Measurements from ENCODE around the gene BCAS1.
"Not testable (repeated sequence)": the region's sequence is repeated elsewhere in the genome, so short reads cannot be mapped to it uniquely, and the experiment has no call there.

The BCAS1 gene

GRCh38 chr20:53975761-53976160 lies 94.6 kb downstream of the BCAS1 start:
- Histone ChIP-seq H3K4me2 (ENCODE audit: low read length) (no peak overlapping the region), H3K27me3 (ENCODE audit: control insufficient read depth, insufficient read depth, low read length) (no peaks in the 10 kb centered on the region), H3K27ac (no peak overlapping the region), H3K36me3 (ENCODE audit: control insufficient read depth, insufficient read depth, low read length) (no peaks in the 10 kb centered on the region), H3K79me2 (no peaks in the 10 kb centered on the region), H3K9ac (no peak overlapping the region), H3K4me3 (ENCODE audit: low read depth, low read length) (no peak overlapping the region), H2AFZ (no peak overlapping the region), H3K4me1 (no peaks in the 10 kb centered on the region), H3K9me3 (ENCODE audit: control insufficient read depth, low read length) (no peaks in the 10 kb centered on the region)
- TF ChIP-seq CTCF (IDR thresholded peaks at IDR 0.05), result no peak

- H3K79me2 ChIP-seq, result no peaks in the 10 kb centered on the region
Observed at GRCh38 chr20:53974785-53975555, 95.4 kb downstream of the BCAS1 start.

GRCh38 chr20:53973882-53974281 lies 96.5 kb downstream of the BCAS1 start:
- not testable (repeated sequence) for H3K79me2 ChIP-seq; H3K36me3 ChIP-seq (ENCODE audit: control insufficient read depth, insufficient read depth, low read length); H3K27ac ChIP-seq; H3K9ac ChIP-seq; H2AFZ ChIP-seq; H3K27me3 ChIP-seq (ENCODE audit: control insufficient read depth, insufficient read depth, low read length); H3K4me2 ChIP-seq (ENCODE audit: low read length); H3K4me3 ChIP-seq (ENCODE audit: low read depth, low read length); H3K9me3 ChIP-seq (ENCODE audit: control insufficient read depth, low read length); H3K4me1 ChIP-seq

More at GRCh38 chr20:53974785-53975555, 95.4 kb downstream of the BCAS1 start:
- Histone ChIP-seq H3K9me3 (ENCODE audit: control insufficient read depth, low read length) (no peaks in the 10 kb centered on the region), H3K4me2 (ENCODE audit: low read length) (no peak overlapping the region), H2AFZ (no peak overlapping the region), H3K27me3 (ENCODE audit: control insufficient read depth, insufficient read depth, low read length) (no peaks in the 10 kb centered on the region), H3K4me3 (ENCODE audit: low read depth, low read length) (no peak overlapping the region), H3K36me3 (ENCODE audit: control insufficient read depth, insufficient read depth, low read length) (no peaks in the 10 kb centered on the region), H3K4me1 (no peaks in the 10 kb centered on the region), H3K27ac (no peak overlapping the region), H3K9ac (no peak overlapping the region)
- no peak for TF ChIP-seq CTCF (IDR thresholded peaks at IDR 0.05)

GRCh38 chr20:53972179-53972578 lies 98.2 kb downstream of the BCAS1 start:
- no peaks in the 10 kb centered on the region for H3K9me3 ChIP-seq (ENCODE audit: control insufficient read depth, low read length)
- no peaks in the 10 kb centered on the region for H3K27me3 ChIP-seq (ENCODE audit: control insufficient read depth, insufficient read depth, low read length)
- H3K4me1 ChIP-seq, result no peaks in the 10 kb centered on the region
- H3K27ac ChIP-seq, result no peak overlapping the region
- H3K79me2 ChIP-seq, result no peaks in the 10 kb centered on the region
- no peak for TF ChIP-seq CTCF (IDR thresholded peaks at IDR 0.05)
- H2AFZ ChIP-seq, result no peak overlapping the region
- no peak overlapping the region for H3K4me3 ChIP-seq (ENCODE audit: low read depth, low read length)
- no peak overlapping the region for H3K4me2 ChIP-seq (ENCODE audit: low read length)
- no peaks in the 10 kb centered on the region for H3K36me3 ChIP-seq (ENCODE audit: control insufficient read depth, insufficient read depth, low read length)
- no peak overlapping the region for H3K9ac ChIP-seq

GRCh38 chr20:53971096-53971683 lies 99.2 kb downstream of the BCAS1 start:
- Histone ChIP-seq H2AFZ (no peak overlapping the region), H3K4me2 (ENCODE audit: low read length) (no peak overlapping the region), H3K9me3 (ENCODE audit: control insufficient read depth, low read length) (no peaks in the 10 kb centered on the region), H3K4me3 (ENCODE audit: low read depth, low read length) (no peak overlapping the region), H3K27ac (no peak overlapping the region), H3K36me3 (ENCODE audit: control insufficient read depth, insufficient read depth, low read length) (no peaks in the 10 kb centered on the region), H3K27me3 (ENCODE audit: control insufficient read depth, insufficient read depth, low read length) (no peaks in the 10 kb centered on the region), H3K9ac (no peak overlapping the region), H3K4me1 (no peaks in the 10 kb centered on the region), H3K79me2 (no peaks in the 10 kb centered on the region)
- TF ChIP-seq CTCF (IDR thresholded peaks at IDR 0.05), result no peak

Data from parathyroid adenoma (tissue), 2 donors.